ENCODE results near the gene ZNF446.
"Not testable (repeated sequence)": the region's sequence is repeated elsewhere in the genome, so short reads cannot be mapped to it uniquely, and the experiment has no call there.

Gene ZNF446

GRCh38 chr19:58500242-58500641, 24.1 kb downstream of the ZNF446 start:
- DNase-seq (ENCODE audit: low spot score), result no peak

- not testable (repeated sequence) for DNase-seq (ENCODE audit: low spot score)
Measured at GRCh38 chr19:58507602-58508223, 31.6 kb downstream of the ZNF446 start.

- no peak for DNase-seq (ENCODE audit: low spot score)
Measured at GRCh38 chr19:58509731-58510083, 33.6 kb downstream of the ZNF446 start.

- DNase-seq (ENCODE audit: low spot score), result no peak
Measured at GRCh38 chr19:58510084-58510862, 34.1 kb downstream of the ZNF446 start.

GRCh38 chr19:58511353-58512208, 35.4 kb downstream of the ZNF446 start, which contains the start of gene SLC27A5:
TSS of gene SLC27A5 (minus strand) at chr19:58511992. CDS start at chr19:58511955, 37 bp downstream.
- no peak for DNase-seq (ENCODE audit: low spot score)

GRCh38 chr19:58513213-58513693, 37.1 kb downstream of the ZNF446 start:
- no peak for DNase-seq (ENCODE audit: low spot score)

- DNase-seq (ENCODE audit: low spot score), result peak; percentile 86
Measured at GRCh38 chr19:58513694-58514563, 37.8 kb downstream of the ZNF446 start.

GRCh38 chr19:58514564-58515022, 38.4 kb downstream of the ZNF446 start:
- no peak for DNase-seq (ENCODE audit: low spot score)

GRCh38 chr19:58515259-58515658, 39.1 kb downstream of the ZNF446 start:
- no peak for DNase-seq (ENCODE audit: low spot score)

GRCh38 chr19:58516246-58516836, 40.2 kb downstream of the ZNF446 start:
- no peak for DNase-seq (ENCODE audit: low spot score)

- no peak for DNase-seq (ENCODE audit: low spot score)
Measured at GRCh38 chr19:58516964-58517833, 41.0 kb downstream of the ZNF446 start.

- DNase-seq (ENCODE audit: low spot score), result no peak
Measured at GRCh38 chr19:58518256-58519086, 42.3 kb downstream of the ZNF446 start.

GRCh38 chr19:58519087-58519354, 42.9 kb downstream of the ZNF446 start:
- peak; percentile 58 for DNase-seq (ENCODE audit: low spot score)

GRCh38 chr19:58519355-58520256, 43.5 kb downstream of the ZNF446 start, which contains the start of gene ZBTB45:
TSS of gene ZBTB45 (minus strand) at chr19:58519810. CDS start at chr19:58517673, 2,137 bp downstream.
- DNase-seq (ENCODE audit: low spot score), result peak; percentile 88

- no peak for DNase-seq (ENCODE audit: low spot score)
Measured at GRCh38 chr19:58520257-58520599, 44.1 kb downstream of the ZNF446 start.

GRCh38 chr19:58521651-58522050, 45.5 kb downstream of the ZNF446 start:
- no peak for DNase-seq (ENCODE audit: low spot score)

GRCh38 chr19:58522709-58523108, 46.6 kb downstream of the ZNF446 start:
- DNase-seq (ENCODE audit: low spot score), result no peak

GRCh38 chr19:58529405-58529804, 53.3 kb downstream of the ZNF446 start:
- no peak for DNase-seq (ENCODE audit: low spot score)
